ENCODE results near the gene CLEC4E.
"Not testable (repeated sequence)": the region's sequence is repeated elsewhere in the genome, so short reads cannot be mapped to it uniquely, and the experiment has no call there.

GRCh38 chr12:8537820-8538219, 2.9 kb downstream of the CLEC4E start:
- peak in 1 of 3 experiments; percentile 19 for TF ChIP-seq CTCF (optimal IDR thresholded peaks at IDR 0.05 in 1 of 3, IDR thresholded peaks at IDR 0.05 in 1 of 3, conservative IDR thresholded peaks at IDR 0.05 in 1 of 3; ENCODE audit: extremely low read depth in 1 of 3, insufficient read depth in 2 of 3, low read length in 3 of 3)
- TF ChIP-seq EZH2 (IDR thresholded peaks at IDR 0.05; ENCODE audit: low read length): not testable (repeated sequence)

Measured in keratinocyte (primary cell).